HG02885 (cell line): ENCODE results near the gene F12.
"Not testable (repeated sequence)": the region's sequence is repeated elsewhere in the genome, so short reads cannot be mapped to it uniquely, and the experiment has no call there.

ENCODE experiments used
- ATAC-seq: cut with Tn5 transposase; IDR thresholded peaks from one replicate; pipeline ENCODE4 v1.9.1; 2021; ENCODE audit warnings: mild to moderate bottlenecking; ENCODE audit not compliant: unreplicated experiment, poor library complexity

F12 gene

GRCh38 chr5:177390363-177391300 is 18.7 kb downstream of the F12 start:
- peak; percentile 58 for ATAC-seq

GRCh38 chr5:177389241-177390169 is 19.9 kb downstream of the F12 start:
- peak; percentile 58 for ATAC-seq

GRCh38 chr5:177388521-177389052 is 20.8 kb downstream of the F12 start:
- no peak for ATAC-seq

- ATAC-seq, result no peak
Measured at GRCh38 chr5:177387405-177387804, 22.0 kb downstream of the F12 start.

GRCh38 chr5:177386542-177386941 is 22.8 kb downstream of the F12 start:
- no peak for ATAC-seq

- no peak for ATAC-seq
Measured at GRCh38 chr5:177385720-177386119, 23.6 kb downstream of the F12 start.

GRCh38 chr5:177384134-177384533 is 25.2 kb downstream of the F12 start, which contains the start of gene SLC34A1:
SLC34A1 (plus strand) TSS chr5:177384434; CDS start chr5:177385742, 1,308 bp downstream.
- ATAC-seq, result no peak

- ATAC-seq, result no peak
Measured at GRCh38 chr5:177383181-177383580, 26.2 kb downstream of the F12 start.

GRCh38 chr5:177382423-177383029 is 26.8 kb downstream of the F12 start:
- ATAC-seq, result no peak

GRCh38 chr5:177380805-177381126 is 28.6 kb downstream of the F12 start:
- ATAC-seq, result no peak

GRCh38 chr5:177378884-177379883 is 30.2 kb downstream of the F12 start:
- ATAC-seq, result no peak

- ATAC-seq, result no peak
Measured at GRCh38 chr5:177377851-177378776, 31.2 kb downstream of the F12 start.

GRCh38 chr5:177376107-177376506 is 33.3 kb downstream of the F12 start:
- no peak for ATAC-seq

- ATAC-seq, result not testable (repeated sequence)
Measured at GRCh38 chr5:177375516-177375915, 33.8 kb downstream of the F12 start.

- ATAC-seq, result no peak
Measured at GRCh38 chr5:177374211-177374610, 35.2 kb downstream of the F12 start.

GRCh38 chr5:177373806-177374205 is 35.6 kb downstream of the F12 start:
- no peak for ATAC-seq

- no peak for ATAC-seq
Measured at GRCh38 chr5:177372910-177373309, 36.5 kb downstream of the F12 start.
